Liver (tissue), 9 donors: ENCODE data around the gene ILDR2. TPM values are rescaled to one million over a fixed set of nuclear protein-coding genes. Genes with fewer than 3 reads are reported as not detected.

Source experiments
- DNase-seq: peaks from one replicate; pipeline ENCODE4 v3.0.0-alpha.2; 2017; ENCODE audit warnings: low spot score
- H3K27ac ChIP-seq, 2 donors: one replicate each; pipeline ENCODE4 v1.7.0; 2013; ENCODE audit warnings: inconsistent platforms in 2 of 2, low read length in 2 of 2, control low read depth in 1 of 2, low read depth in 1 of 2, mild to moderate bottlenecking in 1 of 2
- H3K27me3 ChIP-seq, 4 donors: one replicate each; pipeline versions ENCODE4 v1.6.1 to v1.7.0; 2013; ENCODE audit warnings: low read length in 3 of 4, inconsistent platforms in 1 of 4, mild to moderate bottlenecking in 1 of 4, moderate library complexity in 1 of 4; ENCODE audit not compliant: control insufficient read depth in 4 of 4, insufficient read depth in 4 of 4
- H3K36me3 ChIP-seq, 4 donors: one replicate each; pipeline versions ENCODE4 v1.6.1 to v1.7.0; 2013; ENCODE audit warnings: low read length in 3 of 4, mild to moderate bottlenecking in 3 of 4, low read depth in 1 of 4, moderate library complexity in 1 of 4; ENCODE audit not compliant: control insufficient read depth in 4 of 4, insufficient read depth in 3 of 4
- H3K4me1 ChIP-seq, 4 donors: one replicate each; pipeline versions ENCODE4 v1.6.1 to v1.7.0; 2013; ENCODE audit warnings: low read length in 3 of 4, mild to moderate bottlenecking in 3 of 4, moderate library complexity in 1 of 4; ENCODE audit not compliant: control insufficient read depth in 4 of 4, insufficient read depth in 4 of 4
- H3K4me3 ChIP-seq, 3 donors: one replicate each; pipeline versions ENCODE4 v1.6.1 to v1.7.0; 2013; ENCODE audit warnings: low read length in 3 of 3, control low read depth in 1 of 3, low read depth in 1 of 3, mild to moderate bottlenecking in 1 of 3
- H3K9ac ChIP-seq, 2 donors: one replicate each; pipeline ENCODE4 v1.7.0; 2013; ENCODE audit warnings: low read length in 2 of 2, mild to moderate bottlenecking in 2 of 2, moderate library complexity in 2 of 2, control low read depth in 1 of 2, low read depth in 1 of 2
- H3K9me3 ChIP-seq, 4 donors: one replicate each; pipeline versions ENCODE4 v1.6.1 to v1.7.0; 2013; ENCODE audit warnings: low read length in 3 of 4; ENCODE audit not compliant: control insufficient read depth in 4 of 4
- EGR1 ChIP-seq, 2 donors: IDR thresholded peaks; 2 replicates each; pipeline ENCODE4 v1.6.1; 2016 to 2018; ENCODE audit warnings: antibody characterized with exemption in 2 of 2, low read depth in 2 of 2
- FOXA1 ChIP-seq: IDR thresholded peaks from 2 replicates; pipeline ENCODE4 v1.6.1; 2016; ENCODE audit warnings: antibody characterized with exemption
- FOXA2 ChIP-seq: IDR thresholded peaks from 2 replicates; pipeline ENCODE4 v1.6.1; 2016; ENCODE audit warnings: antibody characterized with exemption
- GABPA ChIP-seq, 2 donors: IDR thresholded peaks in 1 of 2; conservative IDR thresholded peaks in 1 of 2; 2 replicates each; pipeline ENCODE4 v1.6.1; 2016; ENCODE audit warnings: antibody characterized with exemption in 2 of 2, mild to moderate bottlenecking in 1 of 2, moderate library complexity in 1 of 2
- HNF4A ChIP-seq, 2 donors: conservative IDR thresholded peaks; 2 replicates each; pipeline ENCODE4 v1.6.1; 2016; ENCODE audit warnings: antibody characterized with exemption in 2 of 2, mild to moderate bottlenecking in 2 of 2
- HNF4G ChIP-seq: IDR thresholded peaks from 2 replicates; pipeline ENCODE4 v1.6.1; 2016; ENCODE audit warnings: antibody characterized with exemption
- JUND ChIP-seq, 2 donors: IDR thresholded peaks; 2 replicates each; pipeline ENCODE4 v1.6.1; 2016; ENCODE audit warnings: antibody characterized with exemption in 2 of 2
- NR2F2 ChIP-seq: IDR thresholded peaks from 2 replicates; pipeline ENCODE4 v1.6.1; 2016; ENCODE audit warnings: antibody characterized with exemption
- RAD21 ChIP-seq, 2 donors: IDR thresholded peaks; 2 replicates each; pipeline ENCODE4 v1.6.1; 2016; ENCODE audit warnings: antibody characterized with exemption in 2 of 2, mild to moderate bottlenecking in 2 of 2
- RXRA ChIP-seq, 2 donors: IDR thresholded peaks; 2 replicates each; pipeline ENCODE4 v1.6.1; 2017 to 2018; ENCODE audit warnings: antibody characterized with exemption in 2 of 2, mild to moderate bottlenecking in 1 of 2
- SP1 ChIP-seq: IDR thresholded peaks from 2 replicates; pipeline ENCODE4 v1.6.1; 2018; ENCODE audit warnings: antibody characterized with exemption, mild to moderate bottlenecking
- TAF1 ChIP-seq: conservative IDR thresholded peaks from 2 replicates; pipeline ENCODE4 v1.6.1; 2016; ENCODE audit warnings: antibody characterized with exemption, mild to moderate bottlenecking
- YY1 ChIP-seq: IDR thresholded peaks from 2 replicates; pipeline ENCODE4 v1.6.1; 2016; ENCODE audit warnings: antibody characterized with exemption, mild to moderate bottlenecking
- WGBS: extraction: QIAGEN DNeasy Blood & Tissue Kit; methylation state at CpG from one replicate; pipeline ENCODE4 v1.1.7; 2013; 5-methylcytosine and 5-hydroxymethylcytosine counted together
- polyA plus RNA-seq, 2 donors: library from polyadenylated mRNA; stranded (reverse) in 1 of 2; unstranded in 1 of 2; fragments of 200-250 nt in 1 of 2; fragments of >200 nt in 1 of 2; fragmentation: Nextera tagmentation in 1 of 2; extraction: Ambion mirVana in 1 of 2; gene quantifications; one replicate each; pipeline versions ENCODE4 v1.2.1 to v1.2.3, GENCODE V29; 2013 to 2015
- total RNA-seq, 2 donors: library from RNA; depleted of rRNA; stranded (reverse); fragments of >200 nt; gene quantifications; one replicate each; pipeline ENCODE4 v1.2.3, GENCODE V29; 2014
- TF ChIP-seq, protein P1 (sequence below): fragments of 150-350 bp; IDR thresholded peaks from 2 replicates; pipeline ENCODE4 v1.5.1; 2017; ENCODE audit warnings: improper control_type of control experiment, low read depth, low read length; ENCODE audit not compliant: missing input control
- TF ChIP-seq, protein P2 (sequence below): IDR thresholded peaks from 2 replicates; pipeline ENCODE4 v1.6.1; 2016; ENCODE audit warnings: antibody characterized with exemption, mild to moderate bottlenecking
- TF ChIP-seq, protein P3 (sequence below): IDR thresholded peaks from 2 replicates; pipeline ENCODE4 v1.6.1; 2016; ENCODE audit warnings: antibody characterized with exemption
- TF ChIP-seq, protein P4 (sequence below): IDR thresholded peaks from 2 replicates; pipeline ENCODE4 v1.6.1; 2016; ENCODE audit warnings: antibody characterized with exemption
- TF ChIP-seq, protein P5 (sequence below): IDR thresholded peaks from 2 replicates; pipeline ENCODE4 v1.6.1; 2016; ENCODE audit warnings: antibody characterized with exemption
- donor health status: healthy.
- donor health status: healthy.
- donor health status: healthy.
- donor health status: healthy.
- donor health status: healthy.

ILDR2 gene
- total and polyA plus RNA-seq, 4 donors: 0.09 to 7.4 (median 0.44) TPM

DNA sequence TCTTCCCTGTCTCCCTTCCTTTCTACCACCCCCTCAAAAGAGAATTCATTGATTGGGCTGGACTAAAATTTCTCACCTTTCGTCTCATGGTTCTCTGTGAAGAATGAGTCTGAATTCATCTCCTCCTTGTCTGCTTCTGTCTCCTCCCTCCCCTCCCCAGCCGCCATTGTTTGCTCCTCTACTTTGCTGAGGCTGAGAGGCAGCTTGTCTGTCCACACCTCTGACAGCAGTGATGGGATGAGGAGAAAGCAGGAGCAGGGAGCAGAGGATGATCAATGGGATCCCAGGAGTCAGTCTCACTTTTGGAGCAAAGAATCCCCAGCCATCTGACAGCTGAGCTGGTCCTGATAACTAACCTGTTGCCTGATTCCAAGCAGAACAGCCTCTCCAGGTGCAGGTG lies 2.5 kb downstream of the ILDR2 start:
- H3K36me3 ChIP-seq: no peaks in the 10 kb centered on the region
- no peak overlapping the region for H3K27ac ChIP-seq
- no peak overlapping the region for H3K9ac ChIP-seq
- no peaks in the 10 kb centered on the region for H3K27me3 ChIP-seq
- 52% methylated on average over 2 of the region's 2 CpGs for WGBS
- DNase-seq: no peak
- H3K4me1 ChIP-seq: peaks cover 1 to 8% (median 7%) of the 10 kb centered on the region in 4 donors
- TF ChIP-seq, protein P1, sequence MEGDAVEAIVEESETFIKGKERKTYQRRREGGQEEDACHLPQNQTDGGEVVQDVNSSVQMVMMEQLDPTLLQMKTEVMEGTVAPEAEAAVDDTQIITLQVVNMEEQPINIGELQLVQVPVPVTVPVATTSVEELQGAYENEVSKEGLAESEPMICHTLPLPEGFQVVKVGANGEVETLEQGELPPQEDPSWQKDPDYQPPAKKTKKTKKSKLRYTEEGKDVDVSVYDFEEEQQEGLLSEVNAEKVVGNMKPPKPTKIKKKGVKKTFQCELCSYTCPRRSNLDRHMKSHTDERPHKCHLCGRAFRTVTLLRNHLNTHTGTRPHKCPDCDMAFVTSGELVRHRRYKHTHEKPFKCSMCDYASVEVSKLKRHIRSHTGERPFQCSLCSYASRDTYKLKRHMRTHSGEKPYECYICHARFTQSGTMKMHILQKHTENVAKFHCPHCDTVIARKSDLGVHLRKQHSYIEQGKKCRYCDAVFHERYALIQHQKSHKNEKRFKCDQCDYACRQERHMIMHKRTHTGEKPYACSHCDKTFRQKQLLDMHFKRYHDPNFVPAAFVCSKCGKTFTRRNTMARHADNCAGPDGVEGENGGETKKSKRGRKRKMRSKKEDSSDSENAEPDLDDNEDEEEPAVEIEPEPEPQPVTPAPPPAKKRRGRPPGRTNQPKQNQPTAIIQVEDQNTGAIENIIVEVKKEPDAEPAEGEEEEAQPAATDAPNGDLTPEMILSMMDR: no peak
- TF ChIP-seq NR2F2 (no peak), HNF4A (conservative IDR thresholded peaks at IDR 0.05) (no peak), FOXA1 (no peak), FOXA2 (no peak), RXRA (IDR thresholded peaks at IDR 0.05) (no peak), SP1 (no peak), TAF1 (no peak), JUND (IDR thresholded peaks at IDR 0.05) (no peak), GABPA (IDR thresholded peaks at IDR 0.05 in 1 of 2, conservative IDR thresholded peaks at IDR 0.05 in 1 of 2) (no peak), RAD21 (IDR thresholded peaks at IDR 0.05) (no peak), HNF4G (no peak)
- TF ChIP-seq, protein P2, sequence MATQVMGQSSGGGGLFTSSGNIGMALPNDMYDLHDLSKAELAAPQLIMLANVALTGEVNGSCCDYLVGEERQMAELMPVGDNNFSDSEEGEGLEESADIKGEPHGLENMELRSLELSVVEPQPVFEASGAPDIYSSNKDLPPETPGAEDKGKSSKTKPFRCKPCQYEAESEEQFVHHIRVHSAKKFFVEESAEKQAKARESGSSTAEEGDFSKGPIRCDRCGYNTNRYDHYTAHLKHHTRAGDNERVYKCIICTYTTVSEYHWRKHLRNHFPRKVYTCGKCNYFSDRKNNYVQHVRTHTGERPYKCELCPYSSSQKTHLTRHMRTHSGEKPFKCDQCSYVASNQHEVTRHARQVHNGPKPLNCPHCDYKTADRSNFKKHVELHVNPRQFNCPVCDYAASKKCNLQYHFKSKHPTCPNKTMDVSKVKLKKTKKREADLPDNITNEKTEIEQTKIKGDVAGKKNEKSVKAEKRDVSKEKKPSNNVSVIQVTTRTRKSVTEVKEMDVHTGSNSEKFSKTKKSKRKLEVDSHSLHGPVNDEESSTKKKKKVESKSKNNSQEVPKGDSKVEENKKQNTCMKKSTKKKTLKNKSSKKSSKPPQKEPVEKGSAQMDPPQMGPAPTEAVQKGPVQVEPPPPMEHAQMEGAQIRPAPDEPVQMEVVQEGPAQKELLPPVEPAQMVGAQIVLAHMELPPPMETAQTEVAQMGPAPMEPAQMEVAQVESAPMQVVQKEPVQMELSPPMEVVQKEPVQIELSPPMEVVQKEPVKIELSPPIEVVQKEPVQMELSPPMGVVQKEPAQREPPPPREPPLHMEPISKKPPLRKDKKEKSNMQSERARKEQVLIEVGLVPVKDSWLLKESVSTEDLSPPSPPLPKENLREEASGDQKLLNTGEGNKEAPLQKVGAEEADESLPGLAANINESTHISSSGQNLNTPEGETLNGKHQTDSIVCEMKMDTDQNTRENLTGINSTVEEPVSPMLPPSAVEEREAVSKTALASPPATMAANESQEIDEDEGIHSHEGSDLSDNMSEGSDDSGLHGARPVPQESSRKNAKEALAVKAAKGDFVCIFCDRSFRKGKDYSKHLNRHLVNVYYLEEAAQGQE: no peak
- TF ChIP-seq, protein P3, sequence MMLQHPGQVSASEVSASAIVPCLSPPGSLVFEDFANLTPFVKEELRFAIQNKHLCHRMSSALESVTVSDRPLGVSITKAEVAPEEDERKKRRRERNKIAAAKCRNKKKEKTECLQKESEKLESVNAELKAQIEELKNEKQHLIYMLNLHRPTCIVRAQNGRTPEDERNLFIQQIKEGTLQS: no peak
- TF ChIP-seq, protein P4, sequence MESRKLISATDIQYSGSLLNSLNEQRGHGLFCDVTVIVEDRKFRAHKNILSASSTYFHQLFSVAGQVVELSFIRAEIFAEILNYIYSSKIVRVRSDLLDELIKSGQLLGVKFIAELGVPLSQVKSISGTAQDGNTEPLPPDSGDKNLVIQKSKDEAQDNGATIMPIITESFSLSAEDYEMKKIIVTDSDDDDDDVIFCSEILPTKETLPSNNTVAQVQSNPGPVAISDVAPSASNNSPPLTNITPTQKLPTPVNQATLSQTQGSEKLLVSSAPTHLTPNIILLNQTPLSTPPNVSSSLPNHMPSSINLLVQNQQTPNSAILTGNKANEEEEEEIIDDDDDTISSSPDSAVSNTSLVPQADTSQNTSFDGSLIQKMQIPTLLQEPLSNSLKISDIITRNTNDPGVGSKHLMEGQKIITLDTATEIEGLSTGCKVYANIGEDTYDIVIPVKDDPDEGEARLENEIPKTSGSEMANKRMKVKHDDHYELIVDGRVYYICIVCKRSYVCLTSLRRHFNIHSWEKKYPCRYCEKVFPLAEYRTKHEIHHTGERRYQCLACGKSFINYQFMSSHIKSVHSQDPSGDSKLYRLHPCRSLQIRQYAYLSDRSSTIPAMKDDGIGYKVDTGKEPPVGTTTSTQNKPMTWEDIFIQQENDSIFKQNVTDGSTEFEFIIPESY: no peak
- H3K4me3 ChIP-seq: no peak overlapping the region
- H3K9me3 ChIP-seq: no peaks in the 10 kb centered on the region

DNA sequence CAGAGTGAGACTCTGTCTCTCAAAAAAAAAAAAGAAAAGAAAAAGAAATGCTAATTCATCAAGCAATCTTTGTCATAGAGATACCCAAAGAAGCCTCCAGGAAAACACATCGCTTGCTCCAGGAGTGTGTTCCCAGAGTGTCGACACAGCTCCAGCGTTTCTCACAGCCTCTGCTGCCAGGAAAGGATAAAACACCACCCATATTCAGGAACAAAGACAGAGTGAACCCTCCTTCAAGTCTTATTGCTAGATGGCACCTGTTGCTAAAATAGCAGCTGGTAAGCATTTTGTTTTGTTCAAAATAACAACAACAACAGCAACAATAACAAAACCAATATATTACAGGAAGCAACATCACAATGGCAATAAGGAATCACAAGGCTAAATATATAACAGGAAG lies 3.1 kb downstream of the ILDR2 start:
- Histone ChIP-seq H3K4me3 (no peak overlapping the region), H3K27me3 (no peaks in the 10 kb centered on the region), H3K9me3 (no peaks in the 10 kb centered on the region), H3K9ac (no peak overlapping the region), H3K27ac (no peak overlapping the region), H3K4me1 (peaks cover 1 to 8% (median 7%) of the 10 kb centered on the region in 4 donors), H3K36me3 (no peaks in the 10 kb centered on the region)
- no peak for DNase-seq
- WGBS: 73% methylated on average over 3 of the region's 3 CpGs
- no peak for TF ChIP-seq YY1
- no peak for TF ChIP-seq NR2F2
- TF ChIP-seq FOXA2: no peak
- no peak for TF ChIP-seq HNF4A (conservative IDR thresholded peaks at IDR 0.05)
- TF ChIP-seq, protein P5, sequence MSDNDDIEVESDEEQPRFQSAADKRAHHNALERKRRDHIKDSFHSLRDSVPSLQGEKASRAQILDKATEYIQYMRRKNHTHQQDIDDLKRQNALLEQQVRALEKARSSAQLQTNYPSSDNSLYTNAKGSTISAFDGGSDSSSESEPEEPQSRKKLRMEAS: no peak
- TF ChIP-seq, protein P1: no peak
- TF ChIP-seq EGR1 (IDR thresholded peaks at IDR 0.05; ENCODE audit: low read depth in 2 of 2): no peak
- TF ChIP-seq TAF1: no peak
- no peak for TF ChIP-seq RXRA (IDR thresholded peaks at IDR 0.05)
- TF ChIP-seq FOXA1: no peak
